Colonic mucosa (tissue), 4 donors: Measurements from ENCODE around the gene ELMO1. TPM values are rescaled to one million over a fixed set of nuclear protein-coding genes. Genes with fewer than 3 reads are reported as not detected.

Source experiments
- DNase-seq: peaks from one replicate; pipeline ENCODE4 v3.0.0-alpha.2; 2020
- H3K27ac ChIP-seq: fragments of 200-600 bp; one replicate; pipeline ENCODE4 v1.8.0; 2021
- H3K27me3 ChIP-seq: fragments of 200-600 bp; one replicate; pipeline ENCODE4 v1.8.0; 2021
- H3K36me3 ChIP-seq: fragments of 200-600 bp; one replicate; pipeline ENCODE4 v1.8.0; 2021
- H3K4me1 ChIP-seq: fragments of 200-600 bp; one replicate; pipeline ENCODE4 v1.8.0; 2021; ENCODE audit warnings: mild to moderate bottlenecking
- H3K4me3 ChIP-seq: fragments of 200-600 bp; one replicate; pipeline ENCODE4 v1.8.0; 2021
- H3K9ac ChIP-seq, 2 donors: one replicate each; pipeline ENCODE4 v1.7.0; 2013; ENCODE audit warnings: control low read depth in 2 of 2, low read depth in 2 of 2, low read length in 2 of 2
- H3K9me3 ChIP-seq: fragments of 200-600 bp; one replicate; pipeline ENCODE4 v1.8.0; 2021
- intact Hi-C: fragments of 100-400 bp; cut with DNase I; formaldehyde crosslinking; loops from one replicate; pipeline ENCODE4 v1.14.1; 2022
- total RNA-seq, 2 donors: library from RNA; stranded (reverse); fragmentation: NEBNext Ultra II Directional in 1 of 2; extraction: Animal tissue kit (Norgen Biotek cat#: 25700) in 1 of 2; gene quantifications; one replicate each; pipeline ENCODE4 v1.2.1, GENCODE V29; 2021
- TF ChIP-seq, protein P1 (sequence below): fragments of 200-600 bp; IDR thresholded peaks from one replicate; pipeline ENCODE4 v1.8.0; 2022; ENCODE audit warnings: antibody characterized with exemption, mild to moderate bottlenecking
- donor health status: healthy.
- donor health status: DM: no; HTN: no; CAD: no.
- donor health status: DM: no; HTN: no; CAD: no.

The ELMO1 gene
- total RNA-seq, 2 donors from 2014 or later = 4.2 to 4.7 TPM

GRCh38 chr7:37282927-37283326, 165.7 kb downstream of the ELMO1 start:
- Histone ChIP-seq H3K4me1 (peaks cover 2% of the 10 kb centered on the region), H3K9me3 (no peaks in the 10 kb centered on the region), H3K27me3 (no peaks in the 10 kb centered on the region), H3K27ac (no peak overlapping the region), H3K4me3 (no peak overlapping the region), H3K9ac (no peak overlapping the region), H3K36me3 (no peaks in the 10 kb centered on the region)
- DNase-seq = no peak
- TF ChIP-seq, protein P1, sequence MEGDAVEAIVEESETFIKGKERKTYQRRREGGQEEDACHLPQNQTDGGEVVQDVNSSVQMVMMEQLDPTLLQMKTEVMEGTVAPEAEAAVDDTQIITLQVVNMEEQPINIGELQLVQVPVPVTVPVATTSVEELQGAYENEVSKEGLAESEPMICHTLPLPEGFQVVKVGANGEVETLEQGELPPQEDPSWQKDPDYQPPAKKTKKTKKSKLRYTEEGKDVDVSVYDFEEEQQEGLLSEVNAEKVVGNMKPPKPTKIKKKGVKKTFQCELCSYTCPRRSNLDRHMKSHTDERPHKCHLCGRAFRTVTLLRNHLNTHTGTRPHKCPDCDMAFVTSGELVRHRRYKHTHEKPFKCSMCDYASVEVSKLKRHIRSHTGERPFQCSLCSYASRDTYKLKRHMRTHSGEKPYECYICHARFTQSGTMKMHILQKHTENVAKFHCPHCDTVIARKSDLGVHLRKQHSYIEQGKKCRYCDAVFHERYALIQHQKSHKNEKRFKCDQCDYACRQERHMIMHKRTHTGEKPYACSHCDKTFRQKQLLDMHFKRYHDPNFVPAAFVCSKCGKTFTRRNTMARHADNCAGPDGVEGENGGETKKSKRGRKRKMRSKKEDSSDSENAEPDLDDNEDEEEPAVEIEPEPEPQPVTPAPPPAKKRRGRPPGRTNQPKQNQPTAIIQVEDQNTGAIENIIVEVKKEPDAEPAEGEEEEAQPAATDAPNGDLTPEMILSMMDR = no peak
- intact Hi-C loops = loop anchor here (10.0 kb wide), 1 partner anchor 212 kb away; no protein-coding TSS in a partner anchor

DNA sequence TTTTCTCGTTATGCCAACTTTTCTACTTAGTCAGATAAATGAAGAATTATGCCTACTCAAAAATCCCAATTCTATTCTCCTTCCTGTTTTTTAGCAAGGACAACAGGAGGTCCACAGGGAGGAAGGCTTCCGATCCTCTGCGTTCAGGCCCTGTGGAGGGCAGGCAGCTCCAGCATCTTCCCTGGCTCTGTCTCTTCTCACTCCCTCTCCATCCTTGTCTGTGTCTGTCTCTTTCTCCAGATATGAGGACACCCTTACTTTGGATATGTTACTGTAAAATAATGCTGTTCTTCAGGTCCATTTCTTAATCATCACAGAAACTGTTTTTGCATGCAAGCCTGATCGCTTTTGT, 166.6 kb downstream of the ELMO1 start:
- TF ChIP-seq, protein P1 = no peak
- H3K4me3 ChIP-seq = no peak overlapping the region
- no peak for DNase-seq
- H3K9ac ChIP-seq = no peak overlapping the region
- peaks cover 2% of the 10 kb centered on the region for H3K4me1 ChIP-seq
- no peak overlapping the region for H3K27ac ChIP-seq
- H3K27me3 ChIP-seq = no peaks in the 10 kb centered on the region
- H3K36me3 ChIP-seq = no peaks in the 10 kb centered on the region
- H3K9me3 ChIP-seq = no peaks in the 10 kb centered on the region
- intact Hi-C loops = loop anchor here (10.0 kb wide), 1 partner anchor 213 kb away; no protein-coding TSS in a partner anchor

DNA sequence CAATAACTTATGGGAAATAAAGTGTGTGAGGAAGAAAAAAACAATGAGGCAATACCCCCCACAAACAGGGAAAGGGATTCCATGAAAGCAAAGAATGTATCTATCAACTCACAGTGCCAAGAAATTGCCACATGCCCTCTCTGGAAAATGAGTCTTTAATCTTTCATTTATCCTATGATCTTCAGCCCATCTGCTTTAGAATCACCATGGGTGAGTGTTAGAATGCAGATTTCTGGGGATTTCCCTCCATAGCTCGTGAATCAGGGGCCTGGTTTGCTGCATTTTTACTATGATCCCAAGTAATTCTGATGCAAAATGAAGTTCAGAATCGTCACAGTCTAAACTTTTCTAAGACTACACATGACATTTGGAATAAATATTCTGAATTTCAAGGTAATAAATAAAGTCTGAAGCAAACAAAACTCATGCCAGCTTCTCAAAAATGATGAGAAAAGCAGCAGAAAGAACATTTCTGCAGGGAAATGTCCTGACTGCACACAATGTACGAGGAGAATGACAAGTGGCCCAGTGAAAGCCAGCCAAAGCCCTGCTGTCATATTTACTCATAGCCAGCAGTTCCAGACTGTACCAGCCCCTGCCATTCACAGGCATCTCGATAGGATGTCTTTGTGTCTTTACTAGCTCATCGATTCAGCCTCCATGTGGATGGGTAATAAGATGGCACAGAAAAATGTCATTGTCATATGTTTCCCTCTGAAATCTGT, 167.1 kb downstream of the ELMO1 start:
- Histone ChIP-seq H3K4me3 (no peak overlapping the region), H3K9me3 (no peaks in the 10 kb centered on the region), H3K27ac (no peak overlapping the region), H3K4me1 (peaks cover 2% of the 10 kb centered on the region), H3K36me3 (no peaks in the 10 kb centered on the region), H3K27me3 (no peaks in the 10 kb centered on the region), H3K9ac (no peak overlapping the region)
- intact Hi-C loops = loop anchor here (10.0 kb wide), 1 partner anchor 213 kb away; no protein-coding TSS in a partner anchor
- DNase-seq = no peak
- TF ChIP-seq, protein P1 = no peak

DNA sequence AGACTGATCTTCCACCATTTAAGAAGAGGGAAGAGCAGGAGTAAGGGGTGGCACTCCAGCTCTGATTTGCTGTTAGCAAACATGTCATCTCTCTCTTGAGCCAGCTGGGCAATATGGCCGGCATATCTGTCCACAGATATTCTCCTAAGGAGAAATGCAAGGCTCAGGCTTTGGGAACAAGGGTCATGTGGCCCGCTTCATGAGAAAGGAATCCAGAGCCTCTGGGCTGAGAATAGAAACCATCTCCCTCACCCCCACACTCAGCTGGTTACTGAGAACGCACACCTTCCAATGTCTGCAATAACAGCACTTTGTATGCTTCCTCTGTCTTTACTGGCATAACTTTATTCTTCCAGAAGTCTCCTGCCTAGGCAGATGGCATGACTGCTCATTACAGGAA, 171.2 kb downstream of the ELMO1 start:
- Histone ChIP-seq H3K27ac (no peak overlapping the region), H3K36me3 (no peaks in the 10 kb centered on the region), H3K4me1 (no peaks in the 10 kb centered on the region), H3K9me3 (no peaks in the 10 kb centered on the region), H3K27me3 (no peaks in the 10 kb centered on the region), H3K4me3 (no peak overlapping the region), H3K9ac (no peak overlapping the region)
- intact Hi-C loops = no loop called here
- no peak for DNase-seq
- TF ChIP-seq, protein P1 = no peak

GRCh38 chr7:37275078-37275710, 173.5 kb downstream of the ELMO1 start:
- intact Hi-C loops = no loop called here
- TF ChIP-seq, protein P1 = no peak
- no peaks in the 10 kb centered on the region for H3K4me1 ChIP-seq
- H3K27me3 ChIP-seq = no peaks in the 10 kb centered on the region
- no peak overlapping the region for H3K9ac ChIP-seq
- no peaks in the 10 kb centered on the region for H3K9me3 ChIP-seq
- no peak for DNase-seq
- no peaks in the 10 kb centered on the region for H3K36me3 ChIP-seq
- H3K4me3 ChIP-seq = no peak overlapping the region
- H3K27ac ChIP-seq = no peak overlapping the region
